ENCODE measurements around the gene PRR36.

Gene PRR36

GRCh38 chr19:7819337-7819736 is 54.9 kb downstream of the PRR36 start:
- DNase-seq (ENCODE audit: low read depth in 2 of 2), result no peak

- DNase-seq (ENCODE audit: low read depth in 2 of 2), result no peak
Measured at GRCh38 chr19:7818806-7819205, 55.4 kb downstream of the PRR36 start.
